Esophagus squamous epithelium (tissue), 5 donors: ENCODE data around the gene CYSRT1. TPM values are rescaled to one million over a fixed set of nuclear protein-coding genes. Genes with fewer than 3 reads are reported as not detected.
"Not testable (repeated sequence)": the region's sequence is repeated elsewhere in the genome, so short reads cannot be mapped to it uniquely, and the experiment has no call there.

Experiments
- DNase-seq: peaks from one replicate; lab custom pipeline; 2025; lab: John Stamatoyannopoulos, UW
- H3K27ac ChIP-seq, 4 donors: fragments of 200-600 bp; sonication (generic); one replicate each; pipeline ENCODE4 v1.5.1; 2016 to 2019; ENCODE audit warnings: mild to moderate bottlenecking in 1 of 4
- H3K27me3 ChIP-seq, 4 donors: fragments of 200-600 bp; sonication (generic); 1 replicate in 3 of 4; 2 replicates in 1 of 4; pipeline versions ENCODE4 v1.5.1 to v1.6.0; 2017 to 2021; ENCODE audit warnings: antibody characterized with exemption in 1 of 4
- H3K36me3 ChIP-seq, 3 donors: fragments of 200-600 bp; sonication (generic); one replicate each; pipeline ENCODE4 v1.5.1; 2016 to 2019
- H3K4me1 ChIP-seq, 3 donors: fragments of 200-600 bp; sonication (generic); one replicate each; pipeline ENCODE4 v1.5.1; 2017 to 2019
- H3K4me3 ChIP-seq, 4 donors: fragments of 200-600 bp; sonication (generic); 1 replicate in 3 of 4; 2 replicates in 1 of 4; pipeline ENCODE4 v1.5.1; 2016 to 2019; ENCODE audit warnings: mild to moderate bottlenecking in 2 of 4, moderate library complexity in 1 of 4
- H3K9me3 ChIP-seq, 3 donors: fragments of 200-600 bp; sonication (generic); one replicate each; pipeline ENCODE4 v1.5.1; 2016 to 2019
- CTCF ChIP-seq, 6 experiments: fragments of 450-650 bp in 4 of 6; fragments of 200-600 bp in 2 of 6; sonication (generic) in 2 of 6; IDR thresholded peaks; one replicate each; pipeline ENCODE4 v1.5.1; 2016 to 2019; ENCODE audit warnings: antibody characterized with exemption in 6 of 6, mild to moderate bottlenecking in 4 of 6, moderate library complexity in 4 of 6
- POLR2A ChIP-seq, 4 donors: fragments of 450-650 bp; IDR thresholded peaks; one replicate each; pipeline ENCODE4 v1.6.1; 2017; ENCODE audit warnings: antibody characterized with exemption in 4 of 4, mild to moderate bottlenecking in 4 of 4, moderate library complexity in 3 of 4
- WGBS, 2 donors: methylation state at CpG; one replicate each; pipeline ENCODE4 v1.1.5; 2018; 5-methylcytosine and 5-hydroxymethylcytosine counted together
- intact Hi-C: fragments of 100-400 bp; cut with DNase I; formaldehyde crosslinking; loops from one replicate; pipeline ENCODE4 v1.15.0; 2022
- total RNA-seq, 4 donors: library from RNA; depleted of rRNA; stranded (reverse); fragments of >200 nt; gene quantifications; one replicate each; pipeline ENCODE4 v1.1.0, GENCODE V29; 2016
- donor health status: DM: yes; HTN: yes; CAD: no.

The CYSRT1 gene
- total RNA-seq, 4 donors from 2014 or later: 114 to 301 (median 152) TPM

- H3K4me1 ChIP-seq: peaks cover 29 to 68% (median 34%) of the 10 kb centered on the region in 3 donors
- H3K27ac ChIP-seq: peak overlapping the region in 1 of 4 donors; percentile 16
- H3K4me3 ChIP-seq: no peak overlapping the region
- TF ChIP-seq POLR2A (IDR thresholded peaks at IDR 0.05) (no peak), CTCF (IDR thresholded peaks at IDR 0.05) (no peak)
- peaks cover 5 to 15% (median 13%) of the 10 kb centered on the region in 3 donors for H3K36me3 ChIP-seq
- intact Hi-C loops: loop anchor here (10.0 kb wide), 1 partner anchor 53 kb away; the partner anchor contains the start of genes ANAPC2 and SSNA1
- peaks cover 0 to 32% (median 0%) of the 10 kb centered on the region in 4 donors for H3K27me3 ChIP-seq
- H3K9me3 ChIP-seq: no peaks in the 10 kb centered on the region
- no peak for DNase-seq
- 58 to 84% methylated on average over 6 to 9 of the region's 13 CpGs for WGBS, 2 donors
These were observed 13.1 kb downstream of the CYSRT1 start for GRCh38 chr9:137237759-137238726.

GRCh38 chr9:137239541-137240200, 14.7 kb downstream of the CYSRT1 start:
- peaks cover 6 to 21% (median 21%) of the 10 kb centered on the region in 3 donors for H3K36me3 ChIP-seq
- WGBS, 2 donors: 37 to 59% methylated on average over 21 of the region's 27 CpGs
- H3K27me3 ChIP-seq: peaks cover 0 to 16% (median 0%) of the 10 kb centered on the region in 4 donors
- H3K9me3 ChIP-seq, DNase-seq: not testable (repeated sequence)
- peak overlapping the region; percentile 94 to 100 (median 95) for H3K27ac ChIP-seq
- intact Hi-C loops: loop anchor here (10.0 kb wide), 1 partner anchor 55 kb away; the partner anchor contains the start of genes ANAPC2 and SSNA1
- H3K4me3 ChIP-seq: peak overlapping the region; percentile 60 to 97 (median 83)
- H3K4me1 ChIP-seq: peaks cover 43 to 84% (median 43%) of the 10 kb centered on the region in 3 donors

- DNase-seq: no peak
- no CpG with 5 or more reads among the region's 58 CpGs for WGBS, 2 donors
These were observed 15.4 kb downstream of the CYSRT1 start for GRCh38 chr9:137240318-137240840.

GRCh38 chr9:137240841-137241489, 16.0 kb downstream of the CYSRT1 start, which contains the start of gene TUBB4B:
TUBB4B (plus strand) TSS chr9:137241287; CDS start chr9:137241361, 74 bp downstream.
- TF ChIP-seq POLR2A (IDR thresholded peaks at IDR 0.05) (peak in 3 of 4 donors; percentile 90 to 100 (median 100)), CTCF (IDR thresholded peaks at IDR 0.05) (peak in 3 of 6 experiments; percentile 14 to 35 (median 15))
- intact Hi-C loops: no loop called here

More at GRCh38 chr9:137240318-137240840, 15.4 kb downstream of the CYSRT1 start:
- Histone ChIP-seq H3K4me1 (peaks cover 46 to 91% (median 49%) of the 10 kb centered on the region in 3 donors), H3K9me3 (no peaks in the 10 kb centered on the region), H3K27me3 (peaks cover 0 to 9% (median 0%) of the 10 kb centered on the region in 4 donors), H3K27ac (peak overlapping the region; percentile 94 to 100 (median 95)), H3K36me3 (peaks cover 6 to 21% (median 21%) of the 10 kb centered on the region in 3 donors), H3K4me3 (peak overlapping the region; percentile 60 to 97 (median 83))
- no peak for TF ChIP-seq POLR2A (IDR thresholded peaks at IDR 0.05)
- no peak for TF ChIP-seq CTCF (IDR thresholded peaks at IDR 0.05)
- intact Hi-C loops: no loop called here

More at GRCh38 chr9:137240841-137241489, 16.0 kb downstream of the CYSRT1 start, which contains the start of gene TUBB4B:
- Histone ChIP-seq H3K27me3 (peaks cover 0 to 3% (median 0%) of the 10 kb centered on the region in 4 donors), H3K4me1 (peaks cover 44 to 91% (median 48%) of the 10 kb centered on the region in 3 donors), H3K27ac (peak within 1 kb of the TSS; percentile 94 to 100 (median 98)), H3K4me3 (peak within 1 kb of the TSS; percentile 74 to 97 (median 88)), H3K9me3 (no peaks in the 10 kb centered on the region), H3K36me3 (peaks cover 6 to 21% (median 21%) of the 10 kb centered on the region in 3 donors)
- DNase-seq: peak; percentile 97
- WGBS, 2 donors: 0% methylated on average over 9 to 14 of the region's 67 CpGs
